ENCODE measurements around the gene ENOSF1.

The ENOSF1 gene

GRCh38 chr18:710418-711300 lies 1.8 kb downstream of the ENOSF1 start:
- TF ChIP-seq CTCF (conservative IDR thresholded peaks at IDR 0.05; ENCODE audit: control insufficient read depth, insufficient read depth, low read depth, low read length): no peak
- no peak for DNase-seq (ENCODE audit: low read depth)
- peak overlapping the region; percentile 87 for H3K4me3 ChIP-seq (ENCODE audit: control insufficient read depth, low read depth, low read length)

- no peak for TF ChIP-seq CTCF (conservative IDR thresholded peaks at IDR 0.05; ENCODE audit: control insufficient read depth, insufficient read depth, low read depth, low read length)
- no peak overlapping the region for H3K4me3 ChIP-seq (ENCODE audit: control insufficient read depth, low read depth, low read length)
- DNase-seq (ENCODE audit: low read depth): no peak
Observed at GRCh38 chr18:709771-710170, 2.7 kb downstream of the ENOSF1 start.

- H3K4me3 ChIP-seq (ENCODE audit: control insufficient read depth, low read depth, low read length): no peak overlapping the region
- DNase-seq (ENCODE audit: low read depth): no peak
- TF ChIP-seq CTCF (conservative IDR thresholded peaks at IDR 0.05; ENCODE audit: control insufficient read depth, insufficient read depth, low read depth, low read length): no peak
Observed at GRCh38 chr18:708096-708495, 4.3 kb downstream of the ENOSF1 start.

GRCh38 chr18:706405-706804 lies 6.0 kb downstream of the ENOSF1 start:
- H3K4me3 ChIP-seq (ENCODE audit: control insufficient read depth, low read depth, low read length): no peak overlapping the region
- TF ChIP-seq CTCF (conservative IDR thresholded peaks at IDR 0.05; ENCODE audit: control insufficient read depth, insufficient read depth, low read depth, low read length): no peak

GRCh38 chr18:703213-703967 lies 9.0 kb downstream of the ENOSF1 start:
- TF ChIP-seq CTCF (conservative IDR thresholded peaks at IDR 0.05; ENCODE audit: control insufficient read depth, insufficient read depth, low read depth, low read length): no peak
- peak; percentile 90 for DNase-seq (ENCODE audit: low read depth)
- no peak overlapping the region for H3K4me3 ChIP-seq (ENCODE audit: control insufficient read depth, low read depth, low read length)

More at GRCh38 chr18:706405-706804, 6.0 kb downstream of the ENOSF1 start:
- no peak for DNase-seq (ENCODE audit: low read depth)

- no peak for DNase-seq (ENCODE audit: low read depth)
- TF ChIP-seq CTCF (conservative IDR thresholded peaks at IDR 0.05; ENCODE audit: control insufficient read depth, insufficient read depth, low read depth, low read length): no peak
- H3K4me3 ChIP-seq (ENCODE audit: control insufficient read depth, low read depth, low read length): no peak overlapping the region
Observed at GRCh38 chr18:697800-698199, 14.6 kb downstream of the ENOSF1 start.

Measured in fibroblast of mammary gland (primary cell).